HG02763 (cell line): ENCODE data around the gene ABLIM3.

Experiments used
- ATAC-seq: cut with Tn5 transposase; IDR thresholded peaks from one replicate; pipeline ENCODE4 v1.9.1; 2021; ENCODE audit warnings: mild to moderate bottlenecking, moderate library complexity; ENCODE audit not compliant: unreplicated experiment

The ABLIM3 gene

GRCh38 chr5:149215478-149216090 is 74.3 kb downstream of the ABLIM3 start:
- ATAC-seq = no peak

- no peak for ATAC-seq
These were observed 75.2 kb downstream of the ABLIM3 start for GRCh38 chr5:149216496-149216895.

- no peak for ATAC-seq
These were observed 76.0 kb downstream of the ABLIM3 start for GRCh38 chr5:149217096-149217802.

DNA sequence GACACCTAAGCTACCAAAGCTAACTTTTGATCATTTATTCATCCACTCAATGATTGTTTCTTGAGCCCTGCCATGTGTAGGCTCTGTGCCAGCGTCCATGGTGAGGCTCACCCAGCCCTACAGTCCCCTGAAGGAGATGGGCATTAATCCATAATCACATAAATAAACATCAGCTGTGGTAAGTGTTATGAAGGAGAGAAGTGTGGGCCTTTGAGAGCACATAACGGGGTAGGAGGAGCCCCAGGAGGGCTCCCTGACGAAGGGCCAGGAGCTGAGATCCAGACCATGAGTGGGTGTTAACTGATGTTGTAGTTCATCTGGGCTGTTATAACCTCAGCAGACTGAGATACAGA is 76.5 kb downstream of the ABLIM3 start:
- ATAC-seq = no peak

GRCh38 chr5:149219584-149219983 is 78.3 kb downstream of the ABLIM3 start:
- ATAC-seq = no peak

DNA sequence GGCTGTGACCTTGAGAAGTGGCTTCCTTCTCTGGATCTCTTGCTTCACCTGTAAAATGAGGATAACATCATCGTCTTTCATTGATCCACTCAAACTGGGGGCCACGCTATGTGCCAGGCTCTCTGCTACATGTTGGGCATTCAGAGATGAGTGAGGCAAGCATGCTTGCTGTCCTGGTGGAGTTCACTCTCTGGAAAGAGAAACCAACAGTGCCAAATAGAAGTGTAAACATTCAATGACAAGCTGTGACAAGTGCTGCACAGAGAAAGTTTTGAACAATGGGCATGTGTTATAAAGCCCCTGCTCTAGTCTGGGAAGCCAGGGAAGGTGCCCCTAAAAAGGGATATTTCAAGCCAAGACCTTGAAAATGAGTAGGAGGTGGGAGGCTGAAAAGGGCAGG is 79.5 kb downstream of the ABLIM3 start:
- no peak for ATAC-seq

DNA sequence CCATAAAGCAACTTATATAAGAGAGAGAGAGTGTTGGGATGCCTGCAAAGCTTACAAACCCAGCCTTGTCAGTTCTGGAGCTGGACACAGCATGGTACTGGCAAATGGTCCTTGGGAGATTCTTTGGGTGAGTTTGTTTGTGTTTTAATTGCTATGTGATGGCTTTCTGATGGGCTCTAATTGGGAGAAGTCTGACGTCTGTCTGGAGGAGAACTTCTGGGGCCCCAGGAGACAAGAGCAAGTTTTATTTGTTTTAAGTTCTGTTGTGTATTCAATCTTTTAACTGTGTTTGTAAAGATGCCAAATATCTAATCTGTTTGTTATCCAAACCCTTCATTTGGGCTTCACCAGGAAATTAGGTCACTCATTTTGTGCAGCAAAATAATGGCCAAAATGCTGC is 80.0 kb downstream of the ABLIM3 start:
- ATAC-seq = no peak

- ATAC-seq = no peak
These were observed 80.5 kb downstream of the ABLIM3 start for GRCh38 chr5:149221731-149222342.

DNA sequence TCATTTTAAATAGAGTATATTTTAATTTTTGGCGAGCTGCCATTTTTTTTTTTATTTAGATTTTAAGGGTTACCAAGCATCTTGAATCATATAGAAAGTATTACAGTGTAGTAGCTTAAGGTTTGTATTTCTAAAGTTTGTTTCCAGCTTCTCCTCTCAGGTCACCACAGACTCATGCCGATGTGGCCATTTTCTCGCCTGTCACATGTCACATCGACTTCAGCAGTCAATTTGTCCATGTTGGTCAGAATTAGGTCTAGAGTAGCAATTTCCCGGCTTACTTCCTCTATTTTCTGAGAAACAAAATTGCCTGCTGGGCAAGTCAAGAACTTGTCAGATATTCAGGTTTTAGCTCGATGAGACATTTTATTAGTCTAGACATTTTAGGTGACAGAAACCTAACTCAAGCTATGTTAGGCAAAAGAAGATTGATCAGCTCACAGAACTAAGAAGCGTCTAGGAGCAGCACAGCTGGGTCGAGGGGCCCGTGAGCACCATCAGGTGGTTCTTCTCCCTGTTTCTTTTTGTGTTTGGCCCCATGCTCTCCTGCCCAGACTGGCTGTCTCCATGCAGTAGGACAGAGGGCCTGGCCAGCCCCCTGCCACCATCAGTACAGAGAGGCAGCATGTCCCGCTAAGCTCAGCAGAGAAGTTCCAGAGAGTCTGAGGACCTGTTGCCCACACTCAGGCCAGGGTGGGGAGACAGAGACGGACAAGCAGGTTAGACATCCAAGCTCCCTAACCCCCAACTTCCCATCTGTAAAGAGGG is 82.0 kb downstream of the ABLIM3 start:
- ATAC-seq = no peak

DNA sequence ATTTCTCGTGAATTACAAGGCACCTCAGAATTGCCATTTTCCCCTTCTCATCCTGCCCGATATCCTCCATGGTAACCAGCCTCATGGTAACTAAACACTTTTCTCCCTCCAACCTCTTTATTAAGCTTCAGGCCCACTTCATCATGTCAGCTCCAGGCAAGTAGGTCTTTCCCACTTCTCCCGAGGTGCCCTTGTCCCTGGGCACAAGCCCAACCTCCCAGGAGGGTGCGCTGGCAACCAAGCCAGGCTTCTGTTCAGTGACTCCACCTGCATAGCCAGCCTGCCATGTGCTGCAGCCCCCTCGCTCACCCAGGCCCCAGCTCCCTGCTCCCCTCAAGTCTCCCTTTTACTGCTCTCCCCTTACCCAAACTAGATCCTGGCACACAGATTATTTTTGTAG is 83.0 kb downstream of the ABLIM3 start:
- no peak for ATAC-seq

DNA sequence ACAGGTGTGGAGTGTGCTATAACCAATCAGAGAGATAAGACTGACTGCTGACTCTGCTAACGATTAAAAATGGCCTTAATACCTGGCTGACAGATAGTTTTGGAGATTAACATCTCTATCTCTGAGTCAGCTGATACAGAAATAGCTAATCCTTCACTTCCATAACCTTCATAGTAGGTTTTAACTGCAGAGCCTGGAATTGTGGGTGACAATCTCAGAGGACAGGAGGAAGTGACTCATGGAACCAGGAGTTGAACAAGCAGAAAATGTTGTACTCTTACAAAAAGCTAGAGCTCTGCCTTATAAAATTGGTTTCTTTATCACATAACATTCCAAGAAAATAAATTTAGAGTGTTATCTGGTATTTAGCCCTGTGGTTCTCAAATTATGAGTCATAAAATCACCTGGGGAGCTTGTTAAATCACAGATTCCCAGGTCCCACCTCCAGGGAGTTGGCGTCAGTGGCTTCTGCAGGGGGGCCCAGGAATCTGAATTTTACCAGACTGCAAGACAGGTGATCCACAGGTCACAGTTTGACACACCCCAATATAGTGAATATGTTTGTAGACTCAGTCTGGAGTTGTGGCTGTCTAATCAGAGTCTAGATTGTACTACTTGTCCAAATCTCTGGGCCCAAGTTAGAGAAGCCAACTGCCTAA is 86.0 kb downstream of the ABLIM3 start:
- no peak for ATAC-seq

- ATAC-seq = no peak
These were observed 87.5 kb downstream of the ABLIM3 start for GRCh38 chr5:149228618-149229297.

DNA sequence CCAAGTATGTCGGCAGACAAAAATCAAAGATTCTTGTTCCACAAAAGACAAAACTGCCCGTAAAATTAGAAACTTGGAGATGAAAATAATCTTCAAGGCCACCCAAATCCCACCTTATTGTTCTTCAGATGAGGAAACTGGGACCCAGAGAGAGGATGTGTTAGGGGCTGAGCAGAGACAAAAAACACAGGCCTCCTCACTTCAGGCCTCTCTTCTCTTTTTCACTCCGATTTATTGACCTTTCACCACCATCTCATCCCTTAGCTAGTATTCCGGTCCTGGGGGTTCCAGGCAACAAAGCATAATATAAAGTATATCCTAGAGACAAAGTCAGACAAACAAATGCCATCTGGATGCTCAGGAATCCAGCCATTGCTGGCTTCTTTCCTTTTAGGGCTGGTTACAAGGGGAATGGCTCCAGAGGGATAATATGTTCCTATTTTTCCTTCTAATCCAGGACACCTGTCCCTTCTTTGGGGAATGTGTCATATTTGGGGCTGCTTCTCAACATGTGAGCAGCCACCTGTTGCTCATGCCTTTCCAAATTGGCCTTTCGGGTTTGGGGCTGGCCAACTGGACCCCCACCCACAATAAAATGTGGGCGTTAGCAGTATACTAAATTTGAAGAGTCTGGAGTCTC is 88.1 kb downstream of the ABLIM3 start:
- ATAC-seq = no peak

- no peak for ATAC-seq
These were observed 94.5 kb downstream of the ABLIM3 start for GRCh38 chr5:149235841-149236240.

DNA sequence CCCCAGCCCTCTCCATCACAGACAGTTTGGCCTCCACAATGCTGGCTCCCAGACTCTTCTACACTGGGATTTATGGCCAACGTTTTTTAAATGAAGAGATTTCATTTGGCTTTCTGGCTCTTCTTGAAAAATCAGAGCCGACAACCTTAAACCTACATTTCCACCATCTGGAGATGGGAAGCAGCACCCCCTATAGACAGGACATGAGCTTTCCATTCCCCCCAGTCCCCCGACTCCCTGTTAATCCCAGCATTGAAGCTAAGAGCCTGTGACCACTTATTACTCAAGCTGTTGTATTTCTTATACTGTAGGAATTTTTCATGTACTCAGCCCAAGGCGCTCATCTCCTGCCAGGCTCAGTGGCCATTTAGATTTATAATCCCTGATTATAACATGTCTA is 96.4 kb downstream of the ABLIM3 start:
- ATAC-seq = no peak

- no peak for ATAC-seq
These were observed 97.2 kb downstream of the ABLIM3 start for GRCh38 chr5:149238540-149238939.

GRCh38 chr5:149239917-149240316 is 98.6 kb downstream of the ABLIM3 start:
- no peak for ATAC-seq

DNA sequence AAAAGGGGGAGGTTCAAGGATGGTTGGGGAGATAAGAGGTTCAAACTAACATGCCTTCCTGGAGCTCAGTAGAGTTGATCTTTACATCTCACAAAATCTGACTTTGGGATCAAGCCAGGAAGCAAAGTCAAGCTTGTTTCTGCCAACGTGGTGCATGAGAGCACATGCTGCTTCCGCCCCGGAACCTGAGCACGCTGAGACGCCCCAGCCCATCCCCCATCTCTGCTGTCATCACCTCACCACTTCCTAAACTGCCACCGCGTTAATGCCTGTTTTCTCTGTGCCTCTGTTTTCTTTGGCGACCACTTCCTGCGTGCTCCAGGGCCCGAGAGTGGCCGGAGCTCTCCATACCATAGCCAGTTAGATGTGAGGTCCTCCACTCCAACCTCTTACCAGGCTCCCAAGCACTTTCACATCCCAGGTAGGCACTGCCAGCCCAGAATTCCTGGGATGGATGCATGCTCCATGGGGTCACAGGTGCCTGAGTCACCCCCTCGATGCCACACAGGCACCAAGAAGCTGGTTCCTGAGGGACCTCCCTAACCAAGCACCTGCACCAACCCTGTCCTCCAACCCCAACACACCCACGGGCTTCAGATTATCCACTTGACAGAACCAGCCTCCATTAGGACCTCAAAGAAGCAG is 99.2 kb downstream of the ABLIM3 start:
- no peak for ATAC-seq

- no peak for ATAC-seq
These were observed 101.0 kb downstream of the ABLIM3 start for GRCh38 chr5:149242339-149242738.

GRCh38 chr5:149246906-149247305 is 105.6 kb downstream of the ABLIM3 start:
- ATAC-seq = no peak
